Measurements from ENCODE around the gene NFAT5. TPM values are rescaled to one million over a fixed set of nuclear protein-coding genes. Genes with fewer than 3 reads are reported as not detected.
A peak's percentile ranks its signal among the peaks of the same experiment; 100 is the strongest.

The NFAT5 gene
- total RNA-seq, 1 experiment from 2014 or later: 21.0 TPM

DNA sequence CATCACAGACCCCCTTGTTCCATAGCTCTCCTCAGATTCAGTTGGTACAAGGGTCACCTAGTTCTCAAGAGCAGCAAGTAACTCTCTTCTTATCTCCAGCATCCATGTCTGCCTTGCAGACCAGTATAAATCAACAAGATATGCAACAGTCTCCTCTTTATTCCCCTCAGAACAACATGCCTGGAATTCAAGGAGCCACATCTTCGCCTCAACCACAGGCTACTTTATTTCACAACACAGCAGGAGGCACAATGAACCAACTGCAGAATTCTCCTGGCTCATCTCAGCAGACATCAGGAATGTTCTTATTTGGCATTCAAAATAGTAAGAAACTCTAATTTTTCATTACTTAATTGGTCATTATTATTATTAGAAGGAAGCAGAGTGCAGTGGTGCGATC is 128.2 kb downstream of the NFAT5 start:
- no peak overlapping the region for H3K27ac ChIP-seq (ENCODE audit: insufficient read length, low read depth, low read length)

More for the DNA sequence above, 128.2 kb downstream of the NFAT5 start:
- Histone ChIP-seq H3K4me2 (ENCODE audit: insufficient read depth, insufficient read length, low read length) (no peak overlapping the region), H3K9me3 (ENCODE audit: control insufficient read depth, low read depth, low read length) (no peaks in the 10 kb centered on the region), H3K4ac (ENCODE audit: low read depth, low read length) (no peak overlapping the region), H4K20me1 (ENCODE audit: control insufficient read depth, insufficient read depth, insufficient read length) (no peaks in the 10 kb centered on the region), H4K91ac (ENCODE audit: insufficient read length, low read depth, low read length) (no peak overlapping the region), H3K23ac (ENCODE audit: insufficient read length, low read depth, low read length) (no peak overlapping the region), H4K8ac (replicated peaks; ENCODE audit: insufficient read length, low read depth, low read length) (no peak overlapping the region), H2AK5ac (ENCODE audit: insufficient read length, low read length) (no peak overlapping the region), H3K79me2 (ENCODE audit: insufficient read depth, low read length) (no peaks in the 10 kb centered on the region), H3K27me3 (ENCODE audit: insufficient read depth, low read length) (no peaks in the 10 kb centered on the region), H2BK5ac (ENCODE audit: insufficient read length, low read length) (no peak overlapping the region), H2BK15ac (ENCODE audit: low read depth, low read length) (no peak overlapping the region), H2BK120ac (ENCODE audit: low read depth, low read length, poor library complexity, severe bottlenecking) (no peak overlapping the region), H2BK12ac (ENCODE audit: insufficient read length, low read depth, low read length) (no peak overlapping the region), H3K9ac (ENCODE audit: extremely low read depth, insufficient read length, low read length) (no peak overlapping the region), H4K5ac (ENCODE audit: insufficient read length, low read depth, low read length) (no peak overlapping the region), H3K14ac (ENCODE audit: insufficient read depth, low read length) (no peak overlapping the region), H3K23me2 (ENCODE audit: insufficient read length, low read depth, low read length, poor library complexity, severe bottlenecking) (no peaks in the 10 kb centered on the region), H3K56ac (ENCODE audit: insufficient read length, low read depth, low read length) (no peak overlapping the region), H2AFZ (ENCODE audit: low read length) (no peak overlapping the region), H3K79me1 (ENCODE audit: insufficient read depth, low read depth, low read length, poor library complexity, severe bottlenecking) (no peaks in the 10 kb centered on the region), H3T11ph (ENCODE audit: low read length) (no peak overlapping the region), H3K4me1 (ENCODE audit: insufficient read depth, low read length) (no peaks in the 10 kb centered on the region), H3K18ac (ENCODE audit: insufficient read length, low read depth, low read length) (no peak overlapping the region), H2BK20ac (ENCODE audit: low read depth, low read length, poor library complexity, severe bottlenecking) (no peak overlapping the region)
- Mint-ChIP-seq H3K27me3 (ENCODE audit: low read depth) (no peaks in the 10 kb centered on the region), H3K4me3 (no peak overlapping the region), H3K9me3 (no peaks in the 10 kb centered on the region), H3K27ac (peak overlapping the region in 1 of 3 experiments; percentile 7; a peak in 1 of 7 replicates), H3K4me1 (peaks cover 4% of the 10 kb centered on the region in 2 experiments), H3K36me3 (ENCODE audit: insufficient read depth in 1 of 3, low read depth in 3 of 3) (peaks cover 18 to 47% (median 37%) of the 10 kb centered on the region in 3 experiments)
- DNase-seq: no peak
- TF ChIP-seq CTCF (conservative IDR thresholded peaks at IDR 0.05): no peak
- no CpG with 5 or more reads among the region's 2 CpGs for WGBS (ENCODE audit: extremely low coverage, insufficient read length, low lambda C conversion rate)

Measured in H9 (cell line).